K562 (cell line): ENCODE data around the gene HIPK2. TPM values are rescaled to one million over a fixed set of nuclear protein-coding genes. Genes with fewer than 3 reads are reported as not detected.
A peak's percentile ranks its signal among the peaks of the same experiment; 100 is the strongest.

ENCODE experiments used
- BHLHE40 ChIP-seq: IDR thresholded peaks from 2 replicates; pipeline ENCODE4 v1.6.1; 2011; ENCODE audit warnings: low read length, improper control_type of control experiment
- EGR1 ChIP-seq: fragments of 450-650 bp; conservative IDR thresholded peaks from 2 replicates; pipeline ENCODE4 v1.6.1; 2017; ENCODE audit warnings: mild to moderate bottlenecking
- ELK3 ChIP-seq: fragments of 450-650 bp; formaldehyde crosslinking; IDR thresholded peaks from 2 replicates; pipeline ENCODE4 v1.4.0; 2020; ENCODE audit warnings: mild to moderate bottlenecking
- EP300 ChIP-seq: IDR thresholded peaks from 2 replicates; pipeline ENCODE4 v1.6.1; 2012; ENCODE audit warnings: low read length, improper control_type of control experiment
- MYC ChIP-seq, 2 experiments: fragments of 250-450 bp in 1 of 2; sonication (Bioruptor Pico) in 1 of 2; IDR thresholded peaks; 2 replicates each; pipeline versions ENCODE4 v1.5.1 to v1.6.1; 2012 to 2021; ENCODE audit warnings: low read depth in 2 of 2, borderline replicate concordance in 1 of 2, improper control_type of control experiment in 1 of 2, low read length in 1 of 2, mild to moderate bottlenecking in 1 of 2, moderate library complexity in 1 of 2
- NFIC ChIP-seq: fragments of 450-650 bp; IDR thresholded peaks from 2 replicates; pipeline ENCODE4 v1.6.1; 2017; ENCODE audit warnings: mild to moderate bottlenecking, inconsistent platforms
- OTX1 ChIP-seq: fragments of 450-650 bp; formaldehyde crosslinking; IDR thresholded peaks from 2 replicates; pipeline ENCODE4 v1.4.0; 2022; ENCODE audit warnings: mild to moderate bottlenecking
- PATZ1 ChIP-seq: fragments of 250-450 bp; sonication (Bioruptor Pico); IDR thresholded peaks from 2 replicates; pipeline ENCODE4 v1.5.0; 2020; ENCODE audit warnings: mild to moderate bottlenecking, borderline replicate concordance
- PHB2 ChIP-seq: fragments of 450-650 bp; IDR thresholded peaks from 2 replicates; pipeline ENCODE4 v1.6.1; 2017; ENCODE audit warnings: low read depth
- POLR2H ChIP-seq: IDR thresholded peaks from 2 replicates; pipeline ENCODE4 v1.6.1; 2016; ENCODE audit warnings: missing genetic modification characterization, low read depth, mild to moderate bottlenecking, control low read depth, missing compliant biosample characterization, moderate library complexity
- RBM25 ChIP-seq: fragments of 200-400 bp; formaldehyde crosslinking; IDR thresholded peaks from 2 replicates; pipeline ENCODE4 v1.6.1; 2018; ENCODE audit warnings: low read length, low read depth, moderate library complexity; ENCODE audit not compliant: severe bottlenecking
- RFX1 ChIP-seq: fragments of 450-650 bp; IDR thresholded peaks from 2 replicates; pipeline ENCODE4 v1.6.1; 2016; ENCODE audit warnings: mild to moderate bottlenecking, moderate library complexity
- SMARCA5 ChIP-seq: fragments of 450-650 bp; IDR thresholded peaks from 2 replicates; pipeline ENCODE4 v1.6.1; 2016
- ZNF398 ChIP-seq: fragments of 250-450 bp; sonication (Bioruptor Pico); IDR thresholded peaks from 2 replicates; pipeline ENCODE4 v1.8.0; 2021; ENCODE audit warnings: moderate library complexity, mild to moderate bottlenecking, inconsistent platforms
- ZNF445 ChIP-seq: fragments of 250-450 bp; sonication (Bioruptor Pico); IDR thresholded peaks from 2 replicates; pipeline ENCODE4 v1.4.0; 2020; ENCODE audit warnings: low read depth, mild to moderate bottlenecking, moderate library complexity
- ZNF668 ChIP-seq: fragments of 250-450 bp; sonication (Bioruptor Pico); IDR thresholded peaks from 2 replicates; pipeline ENCODE4 v1.8.0; 2022; ENCODE audit warnings: mild to moderate bottlenecking, inconsistent platforms
- ZNF785 ChIP-seq: fragments of 250-450 bp; sonication (Bioruptor Pico); IDR thresholded peaks from 2 replicates; pipeline ENCODE4 v1.4.0; 2020; ENCODE audit warnings: mild to moderate bottlenecking
- polyA plus RNA-seq, 8 experiments: library from polyadenylated mRNA; depleted of rRNA in 4 of 8; stranded (reverse) in 5 of 8; unstranded in 3 of 8; fragments of >200 nt; fragmentation: Nextera tagmentation in 2 of 8; fragmentation: Illumina TruSeq in 1 of 8; extraction: Ambion mirVana in 2 of 8; extraction: Trizol in 1 of 8; gene quantifications; 2 replicates each; pipeline versions ENCODE4 v1.2.1 to v1.2.3, GENCODE V29; 2011 to 2014; ENCODE audit warnings: inconsistent platforms in 1 of 8, missing spikeins in 1 of 8
- total RNA-seq, 7 experiments: library from RNA; depleted of rRNA in 6 of 7; stranded (reverse); fragments of >200 nt in 6 of 7; fragmentation: Illumina TruSeq in 2 of 7; extraction: Trizol in 2 of 7; gene quantifications; 2 replicates each; pipeline versions ENCODE4 v1.2.1 to v1.2.3, GENCODE V29; 2011 to 2021; ENCODE audit warnings: low replicate concordance in 1 of 7
- TF ChIP-seq, protein P1 (sequence below): fragments of 450-650 bp; formaldehyde crosslinking; IDR thresholded peaks from 2 replicates; pipeline ENCODE4 v1.4.0; 2020; ENCODE audit warnings: mild to moderate bottlenecking, mixed read lengths
- TF ChIP-seq, protein P2 (sequence below): fragments of 450-650 bp; formaldehyde crosslinking; IDR thresholded peaks from 2 replicates; pipeline ENCODE4 v1.4.0; 2022; ENCODE audit warnings: missing genetic modification characterization
- TF ChIP-seq, protein P3 (sequence below): sonication (generic); formaldehyde crosslinking; IDR thresholded peaks from 2 replicates; pipeline ENCODE4 v1.8.0; 2022; ENCODE audit warnings: mild to moderate bottlenecking, low read depth, missing genetic modification reagents

Gene HIPK2
- total and polyA plus RNA-seq, 9 of the 15 experiments (the other 6 are each of a cell fraction or from before 2014, with no cell fraction given): 0.69 to 19.8 (median 5.1) TPM

DNA sequence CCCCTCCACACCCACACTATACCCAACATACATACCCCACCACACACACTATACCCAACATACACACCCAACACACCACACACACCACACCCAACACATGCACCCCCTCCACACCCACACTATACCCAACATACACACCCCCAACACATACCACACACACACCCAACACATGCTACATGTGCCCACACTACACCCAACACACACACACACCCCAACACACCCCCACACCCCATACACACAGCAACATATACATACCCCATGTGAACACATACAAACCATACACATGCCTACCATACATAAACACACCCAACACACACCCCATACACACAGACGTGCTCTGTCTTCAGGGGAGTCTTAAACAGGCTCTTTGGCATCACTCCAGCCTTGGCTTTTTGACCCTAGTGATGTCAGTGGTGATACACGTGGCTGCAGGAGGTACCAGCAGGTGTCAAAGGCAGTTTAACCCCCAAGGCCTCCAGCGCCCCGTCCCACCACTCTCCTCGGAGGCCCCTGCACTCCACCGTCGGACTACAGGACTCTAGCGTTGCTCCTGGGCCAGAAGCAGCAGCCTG lies 73.4 kb downstream of the HIPK2 start (continued):
- TF ChIP-seq ELK3 (CRISPR knock-in tag): no peak
- no peak for TF ChIP-seq EP300
- TF ChIP-seq, protein P1, sequence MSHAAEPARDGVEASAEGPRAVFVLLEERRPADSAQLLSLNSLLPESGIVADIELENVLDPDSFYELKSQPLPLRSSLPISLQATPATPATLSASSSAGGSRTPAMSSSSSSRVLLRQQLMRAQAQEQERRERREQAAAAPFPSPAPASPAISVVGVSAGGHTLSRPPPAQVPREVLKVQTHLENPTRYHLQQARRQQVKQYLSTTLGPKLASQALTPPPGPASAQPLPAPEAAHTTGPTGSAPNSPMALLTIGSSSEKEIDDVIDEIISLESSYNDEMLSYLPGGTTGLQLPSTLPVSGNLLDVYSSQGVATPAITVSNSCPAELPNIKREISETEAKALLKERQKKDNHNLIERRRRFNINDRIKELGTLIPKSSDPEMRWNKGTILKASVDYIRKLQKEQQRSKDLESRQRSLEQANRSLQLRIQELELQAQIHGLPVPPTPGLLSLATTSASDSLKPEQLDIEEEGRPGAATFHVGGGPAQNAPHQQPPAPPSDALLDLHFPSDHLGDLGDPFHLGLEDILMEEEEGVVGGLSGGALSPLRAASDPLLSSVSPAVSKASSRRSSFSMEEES (CRISPR knock-in tag): no peak
- no peak for TF ChIP-seq PATZ1 (CRISPR knock-in tag)
- TF ChIP-seq EGR1: peak; percentile 26; the same call in 1 of the 2 replicates
- TF ChIP-seq MYC (IDR thresholded peaks at IDR 0.05; ENCODE audit: low read depth, low read length): no peak
- no peak for TF ChIP-seq MYC (CRISPR knock-in tag; IDR thresholded peaks at IDR 0.05; ENCODE audit: borderline replicate concordance, low read depth)
- no peak for TF ChIP-seq ZNF668
- peak; percentile 73 for TF ChIP-seq OTX1
- no peak for TF ChIP-seq PHB2
- no peak for TF ChIP-seq BHLHE40
- no peak for TF ChIP-seq ZNF785
- TF ChIP-seq ZNF445 (CRISPR knock-in tag): no peak
- no peak for TF ChIP-seq RFX1
- no peak for TF ChIP-seq RBM25
- TF ChIP-seq, protein P2, sequence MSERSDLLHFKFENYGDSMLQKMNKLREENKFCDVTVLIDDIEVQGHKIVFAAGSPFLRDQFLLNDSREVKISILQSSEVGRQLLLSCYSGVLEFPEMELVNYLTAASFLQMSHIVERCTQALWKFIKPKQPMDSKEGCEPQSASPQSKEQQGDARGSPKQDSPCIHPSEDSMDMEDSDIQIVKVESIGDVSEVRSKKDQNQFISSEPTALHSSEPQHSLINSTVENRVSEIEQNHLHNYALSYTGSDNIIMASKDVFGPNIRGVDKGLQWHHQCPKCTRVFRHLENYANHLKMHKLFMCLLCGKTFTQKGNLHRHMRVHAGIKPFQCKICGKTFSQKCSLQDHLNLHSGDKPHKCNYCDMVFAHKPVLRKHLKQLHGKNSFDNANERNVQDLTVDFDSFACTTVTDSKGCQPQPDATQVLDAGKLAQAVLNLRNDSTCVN: peak; percentile 55; the same call in 1 of the 2 replicates
- no peak for TF ChIP-seq POLR2H (tag)
- peak; percentile 46 for TF ChIP-seq NFIC
- TF ChIP-seq SMARCA5: no peak
- no peak for TF ChIP-seq ZNF398 (CRISPR knock-in tag)
- TF ChIP-seq, protein P3, sequence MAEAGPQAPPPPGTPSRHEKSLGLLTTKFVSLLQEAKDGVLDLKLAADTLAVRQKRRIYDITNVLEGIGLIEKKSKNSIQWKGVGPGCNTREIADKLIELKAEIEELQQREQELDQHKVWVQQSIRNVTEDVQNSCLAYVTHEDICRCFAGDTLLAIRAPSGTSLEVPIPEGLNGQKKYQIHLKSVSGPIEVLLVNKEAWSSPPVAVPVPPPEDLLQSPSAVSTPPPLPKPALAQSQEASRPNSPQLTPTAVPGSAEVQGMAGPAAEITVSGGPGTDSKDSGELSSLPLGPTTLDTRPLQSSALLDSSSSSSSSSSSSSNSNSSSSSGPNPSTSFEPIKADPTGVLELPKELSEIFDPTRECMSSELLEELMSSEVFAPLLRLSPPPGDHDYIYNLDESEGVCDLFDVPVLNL: no peak
